Measurements from ENCODE around the gene ABL2.
"Not testable (repeated sequence)": the region's sequence is repeated elsewhere in the genome, so short reads cannot be mapped to it uniquely, and the experiment has no call there.

ABL2 gene

DNA sequence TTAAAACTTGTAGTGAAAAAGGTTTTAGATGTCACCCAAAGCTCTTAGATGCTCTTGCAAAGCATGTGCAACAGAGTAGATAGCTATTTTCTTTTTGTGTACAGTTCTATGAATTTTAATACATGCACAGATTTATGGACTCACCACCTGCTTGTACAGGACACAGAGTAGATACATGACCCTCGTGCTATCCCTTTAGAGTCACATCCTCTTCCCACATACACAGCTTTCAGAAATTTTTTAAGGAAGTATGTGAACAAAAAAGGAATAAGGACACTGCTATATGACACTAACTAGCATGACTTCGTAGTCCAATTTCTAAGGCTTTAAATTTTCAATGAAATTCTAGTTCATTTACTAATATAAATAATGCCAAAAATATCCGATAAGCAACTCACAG is 60.9 kb downstream of the ABL2 start:
- no peak for DNase-seq

DNA sequence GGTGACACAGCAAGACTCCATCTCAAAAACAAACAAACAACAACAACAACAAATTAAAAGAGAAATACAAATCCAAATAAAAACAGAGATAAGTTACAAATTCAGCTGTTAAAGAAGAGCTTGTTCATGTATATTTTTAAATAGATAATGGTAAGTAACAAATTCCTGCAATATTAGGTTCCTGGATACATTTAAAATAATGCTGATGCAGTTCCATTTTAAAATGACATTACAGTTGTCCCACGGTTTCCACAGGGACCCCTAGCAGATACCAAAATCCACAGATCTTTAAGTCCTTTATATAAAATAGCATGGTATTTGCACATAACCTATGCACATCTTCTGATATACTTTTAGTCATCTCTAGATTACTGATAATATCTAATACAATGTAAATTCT is 61.5 kb downstream of the ABL2 start:
- no peak for DNase-seq

DNA sequence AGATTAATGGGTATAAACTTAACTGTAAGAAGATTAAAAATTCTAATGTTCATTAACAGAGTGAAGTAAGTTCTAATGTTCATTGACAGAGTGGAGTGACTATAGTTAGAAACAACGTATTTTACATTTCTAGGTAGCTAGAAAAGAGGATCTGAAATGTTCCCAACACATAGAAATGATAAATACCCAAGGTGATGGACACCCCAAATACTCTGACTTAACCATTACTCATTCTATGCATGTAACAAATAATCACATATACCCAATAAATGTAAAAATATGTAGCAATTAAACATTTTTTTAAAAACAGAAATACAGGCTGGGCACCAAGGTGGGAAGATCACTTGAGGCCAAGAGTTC is 62.1 kb downstream of the ABL2 start:
- no peak for DNase-seq

DNA sequence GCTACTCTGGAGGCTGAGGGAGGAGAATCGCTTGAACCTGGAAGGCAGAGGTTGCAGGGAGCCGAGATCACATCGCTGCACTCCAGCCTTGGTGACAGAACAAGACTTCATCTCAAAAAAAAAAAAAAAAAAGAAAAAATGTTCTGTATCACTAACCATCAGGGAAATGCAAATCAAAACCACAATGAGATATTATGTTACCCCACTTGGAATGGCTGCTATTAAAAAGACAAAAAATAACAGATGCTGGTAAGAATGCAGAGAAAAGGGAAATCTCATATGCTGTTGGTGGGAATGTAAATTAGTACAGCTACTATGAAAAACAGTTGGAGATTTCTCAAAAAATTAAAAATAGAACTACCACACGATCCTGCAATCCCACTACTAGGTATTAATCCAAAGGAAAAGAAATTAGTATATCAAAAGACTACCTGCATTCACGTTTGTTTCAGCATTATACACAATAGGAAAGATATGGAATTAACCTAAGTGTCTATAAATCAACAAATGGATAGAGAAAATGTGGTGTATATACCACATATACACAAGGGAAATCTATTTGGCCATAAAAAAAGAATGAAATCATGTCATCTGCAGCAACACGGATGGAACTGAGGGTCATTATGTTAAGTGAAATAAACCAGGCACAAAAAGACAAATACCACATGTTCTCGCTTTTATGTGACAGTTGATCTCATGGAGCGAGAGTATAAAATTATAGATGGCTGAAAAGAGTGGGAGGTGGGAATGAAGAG is 62.6 kb downstream of the ABL2 start:
- no peak for DNase-seq

DNA sequence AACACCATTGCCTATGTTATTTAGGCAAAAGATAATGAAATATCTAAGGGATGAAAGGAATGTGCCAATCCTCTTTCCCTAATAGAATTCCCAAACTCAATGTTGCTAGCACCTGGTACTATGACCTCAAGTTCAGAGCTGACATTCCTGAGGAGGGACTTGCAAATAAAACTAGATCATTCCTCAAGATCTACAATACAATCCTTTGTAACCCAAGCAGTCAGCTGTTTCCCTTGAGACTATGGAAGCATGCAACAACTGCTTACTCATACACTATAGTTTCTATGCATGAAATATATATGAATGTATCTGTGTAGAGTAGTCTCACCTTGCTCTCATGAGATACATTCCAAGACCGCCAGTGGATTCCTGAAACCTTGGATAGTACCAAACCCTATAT is 65.0 kb downstream of the ABL2 start:
- DNase-seq, result no peak

DNA sequence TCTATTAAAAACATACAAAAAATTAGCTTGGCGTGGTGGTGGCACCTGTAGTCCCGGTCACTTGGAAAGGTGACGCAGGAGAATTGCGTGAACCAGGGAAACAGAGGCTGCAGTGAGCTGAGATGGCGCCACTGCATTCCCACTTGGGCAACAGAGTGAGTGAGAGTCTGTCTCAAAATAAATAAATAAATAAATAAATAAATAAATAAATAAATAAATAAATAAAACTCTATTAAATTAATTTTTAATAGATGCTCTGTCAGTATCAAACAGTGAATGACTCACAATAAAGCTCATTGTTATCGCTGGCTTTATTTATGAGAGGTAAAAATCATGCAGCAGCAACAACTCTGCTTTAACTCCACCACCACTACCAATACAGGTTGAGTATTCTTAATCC is 72.8 kb downstream of the ABL2 start:
- DNase-seq, result no peak

DNA sequence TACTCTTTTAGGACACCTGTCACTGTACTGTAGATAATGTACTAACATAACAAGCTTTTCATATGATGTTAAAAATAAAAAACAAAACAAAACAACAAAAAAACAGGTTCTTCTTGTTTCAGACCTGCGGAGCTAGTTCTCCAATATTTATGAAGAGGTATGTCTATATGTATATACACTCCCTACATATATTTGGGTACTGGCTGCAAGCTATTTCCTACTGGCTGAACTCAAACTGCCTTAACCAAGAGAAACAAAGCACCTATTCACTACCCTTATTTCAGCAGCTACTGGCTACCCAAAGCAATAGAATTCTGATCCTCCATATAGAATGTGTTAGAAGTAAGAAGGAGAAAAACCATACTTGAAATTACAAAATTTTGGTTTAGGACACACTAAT is 73.5 kb downstream of the ABL2 start:
- DNase-seq, result no peak

DNA sequence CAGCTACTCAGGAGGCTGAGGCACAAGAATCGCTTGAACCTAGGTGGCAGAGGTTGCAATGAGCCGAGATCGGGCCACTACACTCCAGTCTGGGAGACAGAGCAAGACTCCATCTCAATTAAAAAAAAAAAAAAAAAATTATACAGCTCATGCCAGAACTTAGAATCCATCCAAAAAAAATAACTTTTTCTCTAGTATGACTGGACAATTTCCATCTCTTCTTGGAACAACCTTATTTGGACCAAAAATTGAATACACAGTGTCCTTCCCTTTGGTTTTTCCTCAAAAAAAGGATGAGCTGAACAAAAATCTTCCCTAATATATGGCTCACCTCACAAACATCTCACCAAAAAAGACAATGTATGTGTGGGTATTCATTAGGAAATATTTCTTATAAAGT is 73.9 kb downstream of the ABL2 start:
- no peak for DNase-seq

DNA sequence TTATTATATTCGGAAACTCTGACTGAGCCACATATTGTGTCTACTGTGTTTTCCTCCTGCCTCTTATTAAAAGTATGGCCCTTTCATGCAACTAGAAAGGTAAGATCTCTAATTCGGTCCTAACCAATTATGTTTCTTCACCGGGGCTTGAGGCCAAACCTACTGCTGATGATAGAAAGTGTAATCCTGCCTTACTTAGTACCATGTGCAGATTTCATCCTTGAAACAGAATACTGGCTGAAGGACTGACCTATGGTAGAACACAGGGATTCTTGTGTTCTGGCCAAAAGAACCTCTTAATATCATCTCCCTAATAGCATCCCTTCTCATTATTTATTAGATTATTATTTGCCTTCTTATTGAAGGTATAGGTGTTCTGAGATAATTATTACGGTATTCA is 75.0 kb downstream of the ABL2 start:
- DNase-seq, result no peak

DNA sequence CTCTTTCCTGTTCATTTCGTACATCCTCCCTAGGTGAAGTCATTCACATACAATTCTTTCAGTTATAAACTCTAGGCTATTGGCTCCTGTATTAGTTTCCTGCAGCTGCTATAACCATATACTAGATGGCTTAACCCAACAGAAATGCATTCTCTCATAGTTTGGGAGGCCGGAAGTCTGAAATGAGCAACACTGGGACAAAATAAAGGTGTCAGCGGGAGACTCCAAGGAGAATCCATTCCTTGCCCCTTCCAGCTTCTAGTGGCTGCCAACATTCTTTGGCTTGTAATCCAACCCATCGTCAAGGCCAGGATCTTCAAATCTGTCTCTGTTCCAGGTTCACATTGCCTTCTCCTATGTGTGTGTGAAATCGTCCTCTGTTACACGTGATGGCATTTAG is 76.3 kb downstream of the ABL2 start:
- DNase-seq, result no peak

DNA sequence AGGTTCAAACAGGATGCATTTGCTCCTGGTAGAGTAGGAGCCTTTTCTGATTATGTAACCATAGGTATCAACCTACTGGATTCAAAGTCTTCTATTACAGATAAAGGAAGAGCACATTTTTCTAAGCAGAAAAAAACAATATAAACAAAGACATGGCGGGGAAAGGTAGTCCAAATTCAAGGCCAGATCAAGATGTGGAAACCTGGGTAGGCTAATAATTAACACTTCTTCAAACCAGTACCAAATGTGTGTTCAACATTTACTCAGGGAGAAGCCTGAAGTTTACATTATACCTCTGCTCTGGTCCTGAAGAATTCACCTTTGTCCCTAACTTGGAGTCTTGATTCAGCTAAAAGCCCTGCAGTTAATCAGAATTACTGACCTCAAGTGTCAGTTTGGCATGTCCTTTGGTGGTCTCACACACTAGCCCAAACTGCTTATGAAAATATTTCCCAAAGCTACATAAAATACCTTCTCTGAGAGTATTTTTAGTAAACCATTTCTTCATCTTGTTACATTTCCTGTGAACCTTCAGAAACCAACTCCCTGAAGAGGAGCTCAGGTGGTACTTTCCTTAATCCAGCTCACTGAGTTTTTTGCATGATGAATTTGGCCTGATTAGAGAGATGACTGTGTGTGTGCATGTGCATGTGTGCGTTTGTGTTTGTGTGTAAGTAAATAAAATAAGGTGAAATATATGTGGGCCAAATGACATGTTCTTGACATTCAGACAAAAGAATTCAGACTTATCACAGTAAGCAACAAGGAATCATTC is 77.4 kb downstream of the ABL2 start:
- no peak for DNase-seq

DNA sequence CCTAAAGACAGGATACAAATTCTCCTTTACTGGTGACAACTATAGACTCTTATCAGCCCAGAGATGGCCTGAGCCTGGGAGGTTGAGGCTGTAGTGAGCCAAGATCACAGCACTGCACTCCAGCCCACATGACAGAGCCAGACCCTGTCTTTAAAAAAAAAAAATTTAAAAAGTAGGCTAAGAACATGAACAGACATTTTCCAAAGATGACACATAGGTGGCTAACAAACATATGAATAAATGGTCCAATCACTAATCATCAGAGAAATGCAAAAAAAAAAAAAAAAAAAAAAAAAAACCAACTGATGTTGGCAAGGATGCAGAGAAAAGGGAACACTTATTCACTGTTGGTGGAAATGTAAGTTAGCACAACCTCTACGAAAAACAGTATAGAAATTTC is 82.6 kb downstream of the ABL2 start:
- no peak for DNase-seq

DNA sequence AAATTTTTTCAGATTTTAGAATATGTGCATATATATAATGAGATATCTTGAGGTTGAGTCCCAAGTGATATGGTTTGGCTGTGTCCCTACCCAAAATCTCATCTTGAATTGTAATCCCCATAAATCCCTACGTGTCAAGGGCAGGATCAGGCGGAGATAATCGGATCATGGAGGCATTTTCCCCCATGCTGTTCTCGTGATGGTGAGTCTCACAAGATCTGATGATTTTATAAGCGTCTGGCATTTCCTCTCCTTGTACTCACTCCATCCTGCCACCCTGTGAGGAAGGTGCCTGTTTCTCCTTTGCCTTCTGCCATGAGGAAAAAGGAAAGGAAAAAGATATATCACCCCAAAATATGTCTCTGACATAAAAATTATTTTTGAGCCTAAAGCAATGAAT is 83.0 kb downstream of the ABL2 start:
- no peak for DNase-seq

DNA sequence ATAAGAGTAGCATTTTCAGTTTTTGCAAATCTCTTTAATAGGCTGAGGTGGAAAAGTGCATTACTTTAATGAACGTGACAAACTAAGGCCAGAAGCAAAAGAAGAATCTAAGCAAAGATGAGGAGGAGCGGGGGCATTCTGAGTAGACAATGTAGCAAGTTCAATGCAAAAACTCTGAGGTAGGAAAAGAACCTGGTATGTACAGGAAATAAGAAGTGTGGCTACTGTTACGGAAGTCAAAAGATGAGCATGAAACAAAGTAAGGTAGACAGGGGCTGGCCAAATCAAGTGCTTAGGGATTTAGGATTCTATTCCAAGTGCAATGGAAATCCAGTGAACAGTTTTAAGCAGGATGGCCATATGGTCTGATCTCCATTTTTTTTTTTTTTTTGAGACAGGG is 84.0 kb downstream of the ABL2 start:
- DNase-seq, result no peak

DNA sequence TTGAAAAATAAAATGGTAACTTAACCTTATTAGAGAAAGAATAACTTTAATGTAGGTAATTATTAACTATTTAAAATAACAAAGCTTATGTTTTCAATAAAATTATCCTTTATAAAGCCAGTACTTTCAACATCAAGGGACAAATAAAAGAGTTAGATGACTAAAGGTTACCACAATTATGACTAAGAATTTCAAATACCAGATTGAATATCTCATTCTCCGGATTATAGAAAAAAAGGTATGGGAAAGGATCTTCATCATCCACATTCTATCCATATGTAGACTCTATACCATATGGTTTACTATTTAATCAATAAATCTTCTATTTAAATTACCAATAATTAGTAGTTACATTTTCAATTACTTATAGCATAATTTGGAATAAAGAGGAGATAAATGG is 84.9 kb downstream of the ABL2 start:
- DNase-seq, result no peak

DNA sequence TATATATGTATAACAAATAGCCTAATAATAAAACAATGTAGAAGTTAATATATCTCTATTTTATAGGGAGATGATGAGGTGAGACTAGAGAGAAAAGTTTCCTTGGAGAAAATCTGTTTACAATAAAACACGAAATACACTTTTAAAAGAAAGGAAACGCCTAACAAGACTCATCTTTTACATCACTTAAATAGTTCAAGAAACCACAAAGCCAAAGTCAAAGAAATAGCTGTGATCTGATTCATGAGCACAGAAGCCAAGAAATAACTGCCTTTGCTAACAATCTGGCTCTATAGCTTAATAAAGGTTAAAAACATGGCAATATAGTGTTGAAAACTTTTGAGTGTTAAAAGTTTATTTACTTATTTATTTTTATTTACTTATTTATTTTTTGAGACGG is 86.2 kb downstream of the ABL2 start:
- DNase-seq, result no peak

DNA sequence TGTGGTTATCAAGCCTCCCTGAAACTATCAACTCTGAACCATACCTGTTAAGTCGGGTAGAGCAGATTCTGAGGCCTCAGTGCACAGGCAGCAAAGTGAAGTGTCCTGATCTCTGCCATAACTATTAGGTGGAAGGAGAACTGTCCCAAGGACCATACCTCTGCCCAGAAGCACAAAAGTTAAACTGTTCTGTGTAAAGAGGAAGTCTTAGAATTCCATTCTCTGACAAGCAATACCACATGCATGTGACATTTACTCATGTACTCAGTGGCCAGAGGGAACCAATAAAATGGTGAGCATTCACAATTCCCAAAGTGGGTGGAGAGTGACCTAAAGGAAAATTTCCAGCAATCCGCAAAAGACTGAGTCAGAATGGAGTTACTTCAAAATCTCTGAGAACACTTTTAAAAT is 86.6 kb downstream of the ABL2 start:
- DNase-seq, result no peak

DNA sequence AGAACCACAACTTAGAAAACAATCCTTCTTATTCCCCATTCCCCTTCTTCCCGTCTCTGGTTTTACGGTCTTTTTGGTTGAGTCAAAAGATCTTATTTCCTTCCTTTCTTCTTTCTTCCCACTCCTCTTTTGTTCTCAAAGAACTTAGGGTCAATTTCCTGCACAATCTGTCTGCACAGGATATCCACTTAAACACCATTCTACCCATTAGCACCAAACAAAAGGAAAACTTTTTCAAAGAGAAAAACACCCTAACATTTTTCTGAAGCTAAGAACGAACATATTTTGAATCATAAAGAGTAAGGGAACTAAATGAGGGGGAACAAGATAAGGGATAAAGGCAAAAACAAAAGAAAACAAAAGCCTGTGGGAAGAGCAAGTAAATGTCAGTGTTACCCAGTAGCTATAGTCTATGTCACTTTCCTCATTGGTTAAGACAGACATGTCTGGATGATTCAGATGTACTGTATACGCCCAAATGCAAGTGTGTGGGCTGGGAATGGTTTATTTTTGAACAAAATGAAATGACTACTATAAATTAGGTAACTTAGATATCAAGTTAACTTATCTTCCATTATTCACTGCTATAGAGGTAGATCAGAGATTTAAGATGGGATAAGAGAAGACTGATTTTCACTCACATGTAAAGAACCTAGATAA is 87.8 kb downstream of the ABL2 start:
- DNase-seq, result no peak

DNA sequence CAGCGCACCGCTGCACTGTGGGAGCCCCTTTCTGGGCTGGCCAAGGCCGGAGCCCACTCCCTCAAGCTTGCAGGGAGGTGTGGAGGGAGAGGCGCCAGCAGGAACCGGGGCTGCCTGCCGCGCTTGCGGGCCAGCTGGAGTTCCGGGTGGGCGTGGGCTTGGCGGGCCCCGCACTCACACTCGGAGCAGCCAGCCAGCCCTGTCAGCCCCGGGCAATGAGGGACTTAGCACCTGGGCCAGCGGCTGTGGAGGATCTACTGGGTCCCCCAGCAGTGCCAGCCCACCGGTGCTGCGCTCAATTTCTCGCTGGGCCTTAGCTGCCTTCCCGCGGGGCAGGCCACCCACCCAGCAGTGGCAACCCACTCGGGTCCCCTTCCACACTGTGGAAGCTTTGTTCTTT is 90.7 kb downstream of the ABL2 start:
- DNase-seq, result not testable (repeated sequence)

DNA sequence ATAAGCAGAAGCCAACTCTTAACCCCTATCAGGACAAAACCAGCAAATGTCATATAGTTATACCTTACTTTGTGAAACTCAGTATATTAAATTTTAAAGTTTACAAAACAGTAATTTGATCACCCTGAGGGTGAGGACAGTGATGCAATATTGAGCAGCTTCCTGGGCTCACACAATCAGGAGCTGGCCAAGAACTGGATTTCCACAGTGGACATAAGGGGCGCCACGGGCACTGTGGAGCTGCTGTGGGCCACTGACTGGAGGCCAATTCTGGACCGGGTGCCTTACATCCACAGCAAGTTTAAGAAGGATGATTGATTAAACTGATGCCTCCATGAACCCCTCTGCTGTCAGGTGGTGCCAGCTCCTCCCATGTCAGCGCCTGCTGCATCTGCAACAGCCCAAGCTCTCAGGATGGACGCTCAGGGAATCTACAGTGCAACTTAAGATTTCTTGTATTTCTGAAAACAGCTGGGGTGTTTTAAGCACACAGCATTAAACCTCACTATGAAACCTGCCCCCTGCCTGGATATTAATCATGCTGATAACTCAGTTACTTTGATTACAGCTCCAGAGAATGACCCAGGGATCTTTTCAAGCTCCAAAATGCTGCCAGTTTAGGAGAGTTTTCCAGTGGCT is 91.7 kb downstream of the ABL2 start:
- no peak for DNase-seq

DNA sequence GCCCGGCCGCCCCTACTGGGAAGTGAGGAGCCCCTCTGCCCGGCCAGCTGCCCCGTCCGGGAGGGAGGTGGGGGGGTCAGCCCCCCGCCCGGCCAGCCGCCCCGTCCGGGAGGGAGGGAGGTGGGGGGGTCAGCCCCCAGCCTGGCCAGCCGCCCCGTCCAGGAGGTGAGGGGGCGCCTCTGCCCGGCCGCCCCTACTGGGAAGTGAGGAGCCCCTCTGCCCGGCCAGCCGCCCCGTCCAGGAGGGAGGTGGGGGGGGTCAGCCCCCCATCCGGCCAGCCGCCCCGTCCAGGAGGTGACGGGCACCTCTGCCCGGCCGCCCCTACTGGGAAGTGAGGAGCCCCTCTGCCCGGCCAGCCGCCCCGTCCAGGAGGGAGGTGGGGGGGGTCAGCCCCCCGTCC is 93.8 kb downstream of the ABL2 start:
- not testable (repeated sequence) for DNase-seq

DNA sequence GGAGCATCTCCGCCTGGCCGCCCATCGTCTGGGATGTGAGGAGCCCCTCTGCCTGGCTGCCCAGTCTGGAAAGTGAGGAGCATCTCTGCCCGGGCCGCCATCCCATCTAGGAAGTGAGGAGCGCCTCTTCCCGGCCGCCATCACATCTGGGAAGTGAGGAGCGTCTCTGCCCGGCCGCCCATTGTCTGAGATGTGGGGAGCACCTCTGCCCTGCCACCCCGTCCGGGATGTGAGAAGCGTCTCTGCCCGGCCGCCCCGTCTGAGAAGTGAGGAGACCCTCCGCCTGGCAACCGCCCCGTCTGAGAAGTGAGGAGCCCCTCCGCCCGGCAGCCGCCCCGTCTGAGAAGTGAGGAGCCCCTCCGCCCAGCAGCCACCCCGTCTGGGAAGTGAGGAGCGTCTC is 94.3 kb downstream of the ABL2 start:
- not testable (repeated sequence) for DNase-seq

DNA sequence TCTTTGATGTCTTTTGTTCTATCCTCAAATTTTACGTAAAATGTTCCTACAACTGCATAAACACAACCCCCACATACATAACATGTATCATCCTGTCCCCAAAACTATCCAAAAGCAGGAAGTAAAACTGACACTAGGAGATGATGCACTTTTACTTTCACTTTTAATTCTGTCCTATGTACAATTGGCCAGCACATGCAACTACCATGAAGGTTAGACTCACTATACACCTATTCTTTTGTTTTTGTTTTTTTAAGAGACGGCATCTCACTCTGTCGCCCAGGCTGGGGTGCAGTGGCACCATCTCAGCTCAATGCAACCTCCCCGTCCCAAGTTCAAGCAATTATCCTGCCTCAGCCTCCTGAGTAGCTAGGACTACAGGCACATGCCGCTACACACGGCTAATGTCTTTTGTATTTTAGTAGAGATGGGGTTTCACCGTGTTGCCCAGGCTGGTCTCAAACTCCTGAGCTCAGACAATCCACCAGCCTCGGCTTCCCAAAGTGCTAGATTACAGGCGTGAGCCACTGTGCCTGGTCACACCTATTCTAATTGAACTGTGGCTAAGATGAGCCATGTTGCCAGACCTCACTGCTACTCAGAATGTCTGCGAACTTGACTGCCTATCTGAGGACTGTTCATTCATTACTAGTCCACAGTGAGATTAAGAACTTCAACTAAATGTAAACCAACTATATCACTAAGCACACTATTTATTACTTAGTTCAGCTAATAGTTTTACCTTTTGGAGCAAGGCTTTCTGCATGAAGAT is 99.6 kb downstream of the ABL2 start:
- DNase-seq, result no peak

All from right forelimb (tissue), 1 donor.